Omental fat pad (tissue), 4 donors: ENCODE measurements around the gene SNX12. TPM values are rescaled to one million over a fixed set of nuclear protein-coding genes. Genes with fewer than 3 reads are reported as not detected.

ENCODE experiments used
- ATAC-seq: fragments of 150-250 bp; one replicate; pipeline ENCODE4 v1.9.1; 2016; ENCODE audit warnings: mild to moderate bottlenecking, moderate library complexity; ENCODE audit not compliant: low FRiP score
- DNase-seq: peaks from one replicate; pipeline ENCODE4 v3.0.0-alpha.2; 2019; ENCODE audit warnings: low spot score
- small RNA-seq: library from RNA; depleted of rRNA; stranded (forward); fragments of <200 nt; gene quantifications from one replicate; pipeline ENCODE3, GENCODE V24; 2016
- total RNA-seq, 4 donors: library from RNA; depleted of rRNA; stranded (reverse); fragments of >200 nt; gene quantifications; one replicate each; pipeline ENCODE4 v1.1.0, GENCODE V29; 2016
- TF ChIP-seq, protein P1 (sequence below), 3 donors: fragments of 450-650 bp; IDR thresholded peaks; one replicate each; pipeline ENCODE4 v1.5.1; 2016 to 2017; ENCODE audit warnings: antibody characterized with exemption in 3 of 3, mild to moderate bottlenecking in 3 of 3, moderate library complexity in 2 of 3

SNX12 gene
- total RNA-seq, 4 donors from 2014 or later = 34.9 to 53.4 (median 43.7) TPM

DNA sequence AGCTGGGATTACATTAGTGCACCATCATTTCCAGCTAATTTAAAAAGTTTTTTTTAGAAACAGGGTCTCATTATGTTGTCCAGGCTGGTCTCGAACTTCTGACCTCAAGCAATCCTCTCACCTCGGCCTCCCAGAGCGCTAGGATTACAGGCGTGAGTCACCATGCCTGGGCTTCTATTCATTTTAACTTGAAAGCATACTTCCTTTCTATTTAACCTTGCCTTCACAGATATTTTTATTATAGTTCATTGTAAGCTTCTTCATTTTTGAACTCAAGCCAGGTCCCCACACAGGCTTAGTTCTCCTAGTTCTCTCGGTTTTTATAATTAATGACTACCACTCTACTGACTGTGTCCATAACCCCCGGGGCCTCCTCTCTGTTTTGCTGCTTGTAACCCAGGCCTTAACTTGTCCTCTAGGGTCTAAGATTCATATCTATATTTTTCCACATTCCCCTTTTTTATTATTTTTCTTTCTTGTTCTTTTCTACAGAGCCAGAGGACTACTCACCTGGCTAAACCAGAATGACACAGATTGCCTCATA is 50.7 kb downstream of the SNX12 start:
- TF ChIP-seq, protein P1, sequence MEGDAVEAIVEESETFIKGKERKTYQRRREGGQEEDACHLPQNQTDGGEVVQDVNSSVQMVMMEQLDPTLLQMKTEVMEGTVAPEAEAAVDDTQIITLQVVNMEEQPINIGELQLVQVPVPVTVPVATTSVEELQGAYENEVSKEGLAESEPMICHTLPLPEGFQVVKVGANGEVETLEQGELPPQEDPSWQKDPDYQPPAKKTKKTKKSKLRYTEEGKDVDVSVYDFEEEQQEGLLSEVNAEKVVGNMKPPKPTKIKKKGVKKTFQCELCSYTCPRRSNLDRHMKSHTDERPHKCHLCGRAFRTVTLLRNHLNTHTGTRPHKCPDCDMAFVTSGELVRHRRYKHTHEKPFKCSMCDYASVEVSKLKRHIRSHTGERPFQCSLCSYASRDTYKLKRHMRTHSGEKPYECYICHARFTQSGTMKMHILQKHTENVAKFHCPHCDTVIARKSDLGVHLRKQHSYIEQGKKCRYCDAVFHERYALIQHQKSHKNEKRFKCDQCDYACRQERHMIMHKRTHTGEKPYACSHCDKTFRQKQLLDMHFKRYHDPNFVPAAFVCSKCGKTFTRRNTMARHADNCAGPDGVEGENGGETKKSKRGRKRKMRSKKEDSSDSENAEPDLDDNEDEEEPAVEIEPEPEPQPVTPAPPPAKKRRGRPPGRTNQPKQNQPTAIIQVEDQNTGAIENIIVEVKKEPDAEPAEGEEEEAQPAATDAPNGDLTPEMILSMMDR (IDR thresholded peaks at IDR 0.05) = no peak
- DNase-seq (no peak), ATAC-seq (no peak)

Small RNA genes within 50 kb of the gene (small RNA-seq; reads per million reads assigned to genes)
- not detected for gene CXorf65
- not detected for gene RNU1-56P

Other genes with a start within 250 kb of the SNX12 start
- not detected for gene TEX11, start 159.6 kb downstream of the SNX12 start, total RNA-seq
- gene SLC7A3, start 137.2 kb downstream of the SNX12 start, total RNA-seq = under 1 TPM in 1 of 4 donors, not detected in 3; 0.47 TPM
- 10 to 100 TPM; 13.8 to 23.8 (median 20.1) TPM for gene FOXO4, start 27.5 kb upstream of the SNX12 start, total RNA-seq
- not detected for gene CXorf65, start 38.4 kb upstream of the SNX12 start, total RNA-seq
- 10 to 100 TPM in 3 of 4 donors, 1 to 10 TPM in 1; 8.3 to 30.9 (median 15.6) TPM for gene IL2RG, start 43.2 kb upstream of the SNX12 start, total RNA-seq
- gene MED12, start 50.3 kb upstream of the SNX12 start, total RNA-seq = 10 to 100 TPM; 29.0 to 74.4 (median 36.0) TPM
- gene NLGN3, start 76.5 kb upstream of the SNX12 start, total RNA-seq = 1 to 10 TPM in 2 of 4 donors, under 1 TPM in 2; 0.25 to 1.7 (median 0.87) TPM
- gene GJB1, start 154.9 kb upstream of the SNX12 start, total RNA-seq = under 1 TPM in 1 of 4 donors, not detected in 3; 0.31 TPM
- gene ZMYM3, start 185.8 kb upstream of the SNX12 start, total RNA-seq = 10 to 100 TPM in 2 of 4 donors, 1 to 10 TPM in 2; 3.8 to 14.8 (median 11.2) TPM
- gene NONO, start 215.3 kb upstream of the SNX12 start, total RNA-seq = 100 to 1,000 TPM; 180 to 262 (median 199) TPM
- gene ITGB1BP2, start 233.4 kb upstream of the SNX12 start, total RNA-seq = 1 to 10 TPM in 3 of 4 donors, under 1 TPM in 1; 0.74 to 5.4 (median 1.3) TPM